Mesendoderm (in vitro differentiated cells): ENCODE results near the gene CNNM1.

Experiments
- DNase-seq: peaks from one replicate; pipeline ENCODE4 v3.0.0; 2013
- H2AK5ac ChIP-seq: 2 replicates; pipeline ENCODE4 v1.6.1; 2013; ENCODE audit warnings: low read length, inconsistent platforms
- H2BK120ac ChIP-seq: 2 replicates; pipeline ENCODE4 v1.6.1; 2013; ENCODE audit warnings: low read depth, mild to moderate bottlenecking, low read length, moderate library complexity, mixed read lengths
- H2BK15ac ChIP-seq: replicated peaks from 2 replicates; pipeline ENCODE4 v1.6.1; 2013; ENCODE audit warnings: low read depth, mild to moderate bottlenecking, moderate library complexity
- H2BK5ac ChIP-seq: 2 replicates; pipeline ENCODE4 v1.6.1; 2013; ENCODE audit warnings: low read length, inconsistent platforms
- H3K18ac ChIP-seq: 2 replicates; pipeline ENCODE4 v1.6.1; 2013; ENCODE audit warnings: mild to moderate bottlenecking, low read length, mixed read lengths
- H3K23ac ChIP-seq: one replicate; pipeline ENCODE4 v1.6.1; 2013; ENCODE audit warnings: low read length
- H3K27ac ChIP-seq: 2 replicates; pipeline ENCODE4 v1.5.1; 2013; ENCODE audit warnings: low read depth, mild to moderate bottlenecking, inconsistent platforms, low read length, moderate library complexity
- H3K27me3 ChIP-seq: 2 replicates; pipeline ENCODE4 v1.6.1; 2013; ENCODE audit warnings: low read length, control low read depth, mild to moderate bottlenecking, inconsistent platforms; ENCODE audit not compliant: insufficient read depth, poor library complexity
- H3K36me3 ChIP-seq: 2 replicates; pipeline ENCODE4 v1.6.1; 2013; ENCODE audit warnings: low read length, inconsistent platforms; ENCODE audit not compliant: control insufficient read depth, insufficient read depth
- H3K4ac ChIP-seq: one replicate; pipeline ENCODE4 v1.6.1; 2013; ENCODE audit warnings: low read depth, mild to moderate bottlenecking, low read length, moderate library complexity
- H3K4me1 ChIP-seq: 2 replicates; pipeline ENCODE4 v1.6.1; 2013; ENCODE audit warnings: low read depth, low read length, inconsistent platforms; ENCODE audit not compliant: control insufficient read depth
- H3K4me2 ChIP-seq: 2 replicates; pipeline ENCODE4 v1.6.1; 2013; ENCODE audit warnings: low read length
- H3K4me3 ChIP-seq: 2 replicates; pipeline ENCODE4 v1.5.1; 2013; ENCODE audit warnings: mild to moderate bottlenecking, low read length
- H3K56ac ChIP-seq: one replicate; pipeline ENCODE4 v1.6.1; 2013; ENCODE audit warnings: low read length
- H3K79me1 ChIP-seq: 2 replicates; pipeline ENCODE4 v1.6.1; 2013; ENCODE audit warnings: low read length, inconsistent platforms
- H3K79me2 ChIP-seq: 2 replicates; pipeline ENCODE4 v1.6.1; 2013; ENCODE audit warnings: mild to moderate bottlenecking, low read length; ENCODE audit not compliant: control insufficient read depth, insufficient read depth
- H3K9ac ChIP-seq: 2 replicates; pipeline ENCODE4 v1.6.1; 2013; ENCODE audit warnings: low read length, inconsistent platforms
- H4K5ac ChIP-seq: one replicate; pipeline ENCODE4 v1.6.1; 2013; ENCODE audit warnings: low read length
- H4K8ac ChIP-seq: one replicate; pipeline ENCODE4 v1.6.1; 2013; ENCODE audit warnings: low read depth, mild to moderate bottlenecking, control low read depth, low read length, moderate library complexity
- WGBS: extraction: QIAGEN DNeasy Blood & Tissue Kit; methylation state at CpG from one replicate; pipeline ENCODE4 v1.1.7; 2013; ENCODE audit warnings: low lambda C conversion rate, missing lambda C conversion rate; ENCODE audit not compliant: insufficient coverage; ENCODE audit errors: extremely low coverage; 5-methylcytosine and 5-hydroxymethylcytosine counted together

CNNM1 gene

DNA sequence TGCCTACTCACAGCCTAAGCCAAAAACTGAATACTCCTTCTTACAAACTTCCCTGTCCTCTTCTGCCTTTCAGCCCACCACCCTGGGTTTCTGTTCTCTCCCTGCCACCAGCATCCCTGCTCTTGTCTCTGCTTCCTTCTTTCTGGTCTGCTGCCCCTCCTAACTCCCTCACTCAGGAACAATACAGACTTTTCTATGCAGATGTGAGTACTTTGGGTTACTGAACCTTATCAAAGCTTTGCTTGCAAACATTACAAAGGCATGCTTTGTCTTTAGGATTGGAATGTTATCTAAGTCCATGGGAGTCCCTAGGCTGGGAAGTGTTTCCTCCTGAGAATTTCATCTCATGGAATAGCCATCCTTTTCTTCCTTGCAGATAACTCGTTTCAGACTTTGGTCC, 28.9 kb downstream of the CNNM1 start:
- Histone ChIP-seq H3K36me3 (no peaks in the 10 kb centered on the region), H4K8ac (no peak overlapping the region), H2BK120ac (peak overlapping the region; percentile 4), H2AK5ac (no peak overlapping the region), H3K27me3 (no peaks in the 10 kb centered on the region), H3K79me2 (no peaks in the 10 kb centered on the region), H3K27ac (peak overlapping the region; percentile 81), H3K79me1 (no peaks in the 10 kb centered on the region), H3K9ac (no peak overlapping the region), H3K4me2 (no peak overlapping the region), H3K4me3 (no peak overlapping the region), H2BK5ac (peak overlapping the region; percentile 88), H4K5ac (no peak overlapping the region), H3K56ac (peak overlapping the region; percentile 84), H3K4ac (peak overlapping the region; percentile 89), H3K18ac (no peak overlapping the region), H3K23ac (no peak overlapping the region), H3K4me1 (peaks cover 22% of the 10 kb centered on the region), H2BK15ac (no peak overlapping the region)
- WGBS: no CpG with 5 or more reads among the region's 1 CpG
- DNase-seq: peak; percentile 95

DNA sequence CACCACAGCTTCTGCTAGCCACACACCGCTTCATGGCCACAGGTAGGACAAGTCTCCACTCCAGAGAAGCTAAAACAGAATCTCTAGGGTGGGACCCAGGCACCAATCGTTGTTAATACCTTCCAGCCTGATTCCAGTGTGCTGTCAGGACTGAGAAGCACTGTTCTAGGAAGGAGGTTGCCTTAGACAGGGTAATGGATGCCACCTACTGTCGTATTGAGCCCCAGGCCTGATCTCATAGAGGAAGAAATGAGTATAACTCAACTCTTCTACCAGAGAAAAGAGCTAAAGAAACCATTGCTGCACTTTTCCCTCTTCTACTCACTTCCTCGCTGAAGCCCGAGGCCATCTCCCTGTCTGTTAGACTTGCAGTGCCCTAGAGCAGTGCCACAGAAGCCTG, 31.8 kb downstream of the CNNM1 start:
- Histone ChIP-seq H3K18ac (peak overlapping the region; percentile 13), H3K9ac (no peak overlapping the region), H3K79me1 (no peaks in the 10 kb centered on the region), H2BK5ac (no peak overlapping the region), H3K4me3 (no peak overlapping the region), H3K27me3 (no peaks in the 10 kb centered on the region), H3K4ac (no peak overlapping the region), H3K36me3 (no peaks in the 10 kb centered on the region), H4K8ac (no peak overlapping the region), H3K79me2 (no peaks in the 10 kb centered on the region), H2BK15ac (no peak overlapping the region), H4K5ac (no peak overlapping the region), H3K4me2 (no peak overlapping the region), H2AK5ac (peak overlapping the region; percentile 18), H2BK120ac (no peak overlapping the region), H3K4me1 (peaks cover 22% of the 10 kb centered on the region), H3K56ac (peak overlapping the region; percentile 22), H3K27ac (no peak overlapping the region), H3K23ac (no peak overlapping the region)
- peak; percentile 30 for DNase-seq
- no CpG with 5 or more reads among the region's 5 CpGs for WGBS

DNA sequence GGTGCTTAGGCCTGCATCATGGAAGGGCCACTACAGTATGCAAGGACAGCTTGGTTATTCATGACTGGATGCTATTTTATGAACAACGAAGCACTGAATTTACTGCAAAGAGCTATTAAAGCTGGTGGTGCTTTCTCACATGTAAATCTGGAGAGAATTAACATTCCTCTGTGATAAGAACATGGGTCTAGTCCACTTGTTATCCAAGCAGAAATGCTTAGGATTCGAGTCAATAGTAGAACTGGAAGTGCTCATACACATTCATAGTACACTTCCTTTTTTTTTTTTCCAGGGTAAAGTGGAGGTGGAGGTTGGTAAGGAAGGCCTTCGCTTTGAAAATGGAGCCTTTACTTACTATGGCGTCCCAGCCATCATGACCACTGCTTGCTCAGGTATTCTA, 35.0 kb downstream of the CNNM1 start:
- no peaks in the 10 kb centered on the region for H3K36me3 ChIP-seq
- H3K4ac ChIP-seq: no peak overlapping the region
- no peak overlapping the region for H2BK5ac ChIP-seq
- no peak overlapping the region for H3K23ac ChIP-seq
- H3K27me3 ChIP-seq: no peaks in the 10 kb centered on the region
- H4K5ac ChIP-seq: no peak overlapping the region
- H3K79me1 ChIP-seq: no peaks in the 10 kb centered on the region
- no peak for DNase-seq
- H3K4me2 ChIP-seq: no peak overlapping the region
- no peaks in the 10 kb centered on the region for H3K79me2 ChIP-seq
- H2BK15ac ChIP-seq: no peak overlapping the region
- no peak overlapping the region for H3K27ac ChIP-seq
- no peak overlapping the region for H3K56ac ChIP-seq
- H3K18ac ChIP-seq: no peak overlapping the region
- no peak overlapping the region for H3K4me3 ChIP-seq
- H2BK120ac ChIP-seq: no peak overlapping the region
- H2AK5ac ChIP-seq: no peak overlapping the region
- no peak overlapping the region for H3K9ac ChIP-seq
- WGBS: no CpG with 5 or more reads among the region's 4 CpGs
- peaks cover 7% of the 10 kb centered on the region for H3K4me1 ChIP-seq
- H4K8ac ChIP-seq: no peak overlapping the region

- Histone ChIP-seq H4K5ac (no peak overlapping the region), H3K23ac (no peak overlapping the region), H3K18ac (no peak overlapping the region), H2AK5ac (no peak overlapping the region), H3K79me2 (no peaks in the 10 kb centered on the region), H3K36me3 (no peaks in the 10 kb centered on the region), H2BK5ac (no peak overlapping the region), H3K4me3 (no peak overlapping the region), H3K79me1 (no peaks in the 10 kb centered on the region), H3K4ac (no peak overlapping the region), H3K9ac (no peak overlapping the region), H3K56ac (no peak overlapping the region), H3K4me1 (peaks cover 7% of the 10 kb centered on the region), H2BK120ac (no peak overlapping the region), H3K27ac (no peak overlapping the region), H4K8ac (no peak overlapping the region), H3K4me2 (no peak overlapping the region), H2BK15ac (no peak overlapping the region), H3K27me3 (no peaks in the 10 kb centered on the region)
- no CpG with 5 or more reads among the region's 1 CpG for WGBS
- no peak for DNase-seq
These were observed 36.2 kb downstream of the CNNM1 start for GRCh38 chr10:99365311-99365710.

DNA sequence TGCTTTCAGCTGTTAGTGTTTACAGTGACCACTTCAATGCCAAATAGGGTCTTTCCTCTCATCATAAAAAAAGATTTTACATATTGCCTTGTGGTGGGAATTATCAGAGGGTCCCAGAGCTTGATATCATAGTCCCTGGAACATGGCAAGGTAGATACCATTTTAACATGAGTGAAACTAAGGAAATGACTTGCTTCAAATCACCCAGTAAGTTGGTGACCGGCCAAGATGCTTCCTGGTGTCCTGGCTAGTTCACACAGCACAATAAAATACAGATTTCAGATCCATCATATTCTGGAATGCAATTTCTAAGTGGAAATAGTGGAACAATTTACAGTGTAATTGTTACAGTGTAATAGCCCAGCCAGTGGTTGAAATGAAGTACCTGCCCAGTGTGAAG, 36.6 kb downstream of the CNNM1 start:
- no peak overlapping the region for H3K27ac ChIP-seq
- H3K79me1 ChIP-seq: no peaks in the 10 kb centered on the region
- DNase-seq: no peak
- H3K4ac ChIP-seq: no peak overlapping the region
- no peak overlapping the region for H3K18ac ChIP-seq
- H2BK120ac ChIP-seq: no peak overlapping the region
- H3K36me3 ChIP-seq: no peaks in the 10 kb centered on the region
- no peak overlapping the region for H3K4me3 ChIP-seq
- H3K4me1 ChIP-seq: peaks cover 6% of the 10 kb centered on the region
- no peak overlapping the region for H2BK15ac ChIP-seq
- H4K5ac ChIP-seq: no peak overlapping the region
- H3K4me2 ChIP-seq: no peak overlapping the region
- H3K23ac ChIP-seq: no peak overlapping the region
- no peak overlapping the region for H2BK5ac ChIP-seq
- H4K8ac ChIP-seq: no peak overlapping the region
- H3K79me2 ChIP-seq: no peaks in the 10 kb centered on the region
- no CpG with 5 or more reads among the region's 1 CpG for WGBS
- H3K27me3 ChIP-seq: no peaks in the 10 kb centered on the region
- no peak overlapping the region for H2AK5ac ChIP-seq
- no peak overlapping the region for H3K9ac ChIP-seq
- no peak overlapping the region for H3K56ac ChIP-seq

DNA sequence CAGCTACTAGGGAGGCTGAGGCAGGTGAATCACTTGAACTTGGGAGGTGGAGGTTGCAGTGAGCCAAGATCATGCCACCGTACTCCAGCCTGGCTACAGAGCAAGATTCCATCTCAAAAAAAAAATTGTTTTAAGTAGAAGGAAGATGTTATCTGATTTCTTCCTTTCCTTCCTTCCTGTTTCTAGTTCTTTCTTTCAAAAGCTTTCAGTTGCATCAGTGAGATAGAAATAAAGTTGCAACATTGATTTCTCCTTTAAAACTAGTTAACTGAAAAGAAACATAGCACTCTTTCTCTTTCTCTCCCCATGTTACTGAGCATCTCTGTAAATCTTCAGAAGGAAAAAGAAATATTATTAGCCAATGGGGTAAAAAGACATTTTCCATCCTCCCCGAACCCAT, 37.5 kb downstream of the CNNM1 start:
- Histone ChIP-seq H3K27ac (no peak overlapping the region), H2AK5ac (no peak overlapping the region), H3K79me1 (no peaks in the 10 kb centered on the region), H3K4me2 (no peak overlapping the region), H4K5ac (no peak overlapping the region), H2BK15ac (no peak overlapping the region), H3K79me2 (no peaks in the 10 kb centered on the region), H2BK5ac (no peak overlapping the region), H3K9ac (no peak overlapping the region), H3K4ac (no peak overlapping the region), H3K56ac (no peak overlapping the region), H2BK120ac (no peak overlapping the region), H4K8ac (no peak overlapping the region), H3K23ac (no peak overlapping the region), H3K27me3 (no peaks in the 10 kb centered on the region), H3K4me3 (no peak overlapping the region), H3K18ac (no peak overlapping the region), H3K36me3 (no peaks in the 10 kb centered on the region), H3K4me1 (peaks cover 6% of the 10 kb centered on the region)
- DNase-seq: no peak
- no CpG with 5 or more reads among the region's 2 CpGs for WGBS
